ENCODE data around the gene MROH7. TPM values are rescaled to one million over a fixed set of nuclear protein-coding genes. Genes with fewer than 3 reads are reported as not detected.

MROH7 gene
- total RNA-seq, 1 donor from 2014 or later, result 3.6 TPM

GRCh38 chr1:54721719-54722118 lies 80.1 kb downstream of the MROH7 start:
- DNase-seq (no peak), ATAC-seq (no peak)
- Histone ChIP-seq H3K4me1 (peaks cover 4% of the 10 kb centered on the region), H3K36me3 (peaks cover 91% of the 10 kb centered on the region), H3K27me3 (no peaks in the 10 kb centered on the region), H3K27ac (no peak overlapping the region), H3K9me3 (no peaks in the 10 kb centered on the region), H3K4me3 (no peak overlapping the region)
- TF ChIP-seq CTCF (IDR thresholded peaks at IDR 0.05), result no peak
- intact Hi-C loops (cut with DNase I), result no loop called here

- no peak overlapping the region for H3K4me3 ChIP-seq
- intact Hi-C loops (cut with DNase I), result no loop called here
These were observed 82.4 kb downstream of the MROH7 start for GRCh38 chr1:54723985-54724384.

GRCh38 chr1:54724771-54725170 lies 83.2 kb downstream of the MROH7 start:
- H3K27ac ChIP-seq, result no peak overlapping the region
- peaks cover 95% of the 10 kb centered on the region for H3K36me3 ChIP-seq
- no peaks in the 10 kb centered on the region for H3K4me1 ChIP-seq
- no peak for DNase-seq
- ATAC-seq, result no peak
- no peak for TF ChIP-seq CTCF (IDR thresholded peaks at IDR 0.05)
- H3K9me3 ChIP-seq, result no peaks in the 10 kb centered on the region
- intact Hi-C loops (cut with DNase I), result no loop called here
- no peak overlapping the region for H3K4me3 ChIP-seq
- H3K27me3 ChIP-seq, result no peaks in the 10 kb centered on the region

More at GRCh38 chr1:54723985-54724384, 82.4 kb downstream of the MROH7 start:
- H3K36me3 ChIP-seq, result peaks cover 94% of the 10 kb centered on the region
- H3K27ac ChIP-seq, result no peak overlapping the region
- no peaks in the 10 kb centered on the region for H3K27me3 ChIP-seq
- ATAC-seq, result no peak
- H3K4me1 ChIP-seq, result no peaks in the 10 kb centered on the region
- DNase-seq, result no peak
- H3K9me3 ChIP-seq, result no peaks in the 10 kb centered on the region
- no peak for TF ChIP-seq CTCF (IDR thresholded peaks at IDR 0.05)

- no peaks in the 10 kb centered on the region for H3K27me3 ChIP-seq
These were observed 86.4 kb downstream of the MROH7 start for GRCh38 chr1:54728027-54728426.

GRCh38 chr1:54736685-54737084 lies 95.1 kb downstream of the MROH7 start:
- Histone ChIP-seq H3K27ac (no peak overlapping the region), H3K4me1 (no peaks in the 10 kb centered on the region), H3K4me3 (no peak overlapping the region), H3K36me3 (peaks cover 94% of the 10 kb centered on the region), H3K9me3 (no peaks in the 10 kb centered on the region), H3K27me3 (no peaks in the 10 kb centered on the region)
- no peak for TF ChIP-seq CTCF (IDR thresholded peaks at IDR 0.05)
- intact Hi-C loops (cut with DNase I), result no loop called here
- no peak for DNase-seq
- no peak for ATAC-seq

More at GRCh38 chr1:54728027-54728426, 86.4 kb downstream of the MROH7 start:
- Histone ChIP-seq H3K4me1 (no peaks in the 10 kb centered on the region), H3K4me3 (no peak overlapping the region), H3K27ac (no peak overlapping the region), H3K36me3 (peaks cover 95% of the 10 kb centered on the region), H3K9me3 (no peaks in the 10 kb centered on the region)
- intact Hi-C loops (cut with DNase I), result no loop called here
- DNase-seq, result no peak
- no peak for TF ChIP-seq CTCF (IDR thresholded peaks at IDR 0.05)
- ATAC-seq, result no peak

- H3K4me3 ChIP-seq, result no peak overlapping the region
- H3K36me3 ChIP-seq, result peaks cover 95% of the 10 kb centered on the region
- H3K27me3 ChIP-seq, result no peaks in the 10 kb centered on the region
- H3K4me1 ChIP-seq, result no peaks in the 10 kb centered on the region
- ATAC-seq, result no peak
- intact Hi-C loops (cut with DNase I), result no loop called here
- no peak for DNase-seq
- no peak for TF ChIP-seq CTCF (IDR thresholded peaks at IDR 0.05)
- no peaks in the 10 kb centered on the region for H3K9me3 ChIP-seq
- no peak overlapping the region for H3K27ac ChIP-seq
These were observed 96.7 kb downstream of the MROH7 start for GRCh38 chr1:54738244-54738643.
